ENCODE measurements around the gene RNU1-1. TPM values are rescaled to one million over a fixed set of nuclear protein-coding genes. Genes with fewer than 3 reads are reported as not detected.
"Not testable (repeated sequence)": the region's sequence is repeated elsewhere in the genome, so short reads cannot be mapped to it uniquely, and the experiment has no call there.

Gene RNU1-1
- total and polyA plus RNA-seq, 2 donors: under 0.01 TPM; not detected in 1

DNA sequence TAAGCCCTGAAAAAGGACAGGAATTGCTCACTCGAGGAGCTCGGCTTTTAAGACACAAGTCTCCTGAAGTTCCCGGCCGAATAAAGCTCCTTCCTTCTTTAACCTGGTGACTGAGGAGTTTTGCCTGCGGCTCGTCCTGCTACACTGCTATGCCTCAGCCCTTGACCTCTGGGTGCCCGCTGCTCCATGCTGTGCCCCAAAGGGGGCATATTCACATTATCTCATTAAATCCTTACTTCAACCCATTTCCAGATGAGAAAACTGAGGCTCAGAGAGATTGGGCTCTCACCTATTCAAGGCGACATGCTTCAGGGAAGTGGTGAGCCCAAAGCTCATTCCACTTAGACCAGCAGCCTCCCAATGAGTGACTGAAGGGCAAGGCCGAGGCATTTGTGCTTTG is 20.4 kb downstream of the RNU1-1 start:
- DNase-seq (ENCODE audit: extremely low spot score): not testable (repeated sequence)
- WGBS: 82% methylated on average over 9 of the region's 9 CpGs

DNA sequence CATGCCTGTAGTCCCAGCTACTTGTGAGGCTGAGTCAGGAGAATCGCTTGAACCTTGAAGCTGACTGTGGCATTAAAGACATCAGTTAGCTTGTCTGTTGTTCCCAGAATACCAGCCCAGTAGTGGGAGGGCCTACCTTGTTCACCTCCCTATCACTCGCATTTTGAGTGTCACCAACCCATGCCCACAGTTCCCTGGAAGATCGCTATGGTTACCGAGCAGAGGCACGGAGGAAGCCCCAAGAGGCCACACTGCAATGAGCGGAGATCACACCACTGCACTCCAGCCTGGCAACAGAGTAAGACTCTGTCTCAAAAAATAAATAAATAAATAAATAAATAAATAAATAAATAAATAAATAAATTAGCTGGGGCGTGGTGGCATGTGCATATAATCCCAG is 21.1 kb downstream of the RNU1-1 start:
- H3K36me3 ChIP-seq (ENCODE audit: insufficient read depth); H3K27ac ChIP-seq (ENCODE audit: low read depth); H3K4me1 ChIP-seq (ENCODE audit: insufficient read depth); H3K4me3 ChIP-seq (ENCODE audit: low read depth, low read length); DNase-seq (ENCODE audit: extremely low spot score): not testable (repeated sequence)
- WGBS: 83% methylated on average over 7 of the region's 7 CpGs

More for the DNA sequence above, 20.4 kb downstream of the RNU1-1 start:
- H3K27ac ChIP-seq (ENCODE audit: low read depth); H3K36me3 ChIP-seq (ENCODE audit: insufficient read depth); H3K4me1 ChIP-seq (ENCODE audit: insufficient read depth); H3K4me3 ChIP-seq (ENCODE audit: low read depth, low read length): not testable (repeated sequence)

DNA sequence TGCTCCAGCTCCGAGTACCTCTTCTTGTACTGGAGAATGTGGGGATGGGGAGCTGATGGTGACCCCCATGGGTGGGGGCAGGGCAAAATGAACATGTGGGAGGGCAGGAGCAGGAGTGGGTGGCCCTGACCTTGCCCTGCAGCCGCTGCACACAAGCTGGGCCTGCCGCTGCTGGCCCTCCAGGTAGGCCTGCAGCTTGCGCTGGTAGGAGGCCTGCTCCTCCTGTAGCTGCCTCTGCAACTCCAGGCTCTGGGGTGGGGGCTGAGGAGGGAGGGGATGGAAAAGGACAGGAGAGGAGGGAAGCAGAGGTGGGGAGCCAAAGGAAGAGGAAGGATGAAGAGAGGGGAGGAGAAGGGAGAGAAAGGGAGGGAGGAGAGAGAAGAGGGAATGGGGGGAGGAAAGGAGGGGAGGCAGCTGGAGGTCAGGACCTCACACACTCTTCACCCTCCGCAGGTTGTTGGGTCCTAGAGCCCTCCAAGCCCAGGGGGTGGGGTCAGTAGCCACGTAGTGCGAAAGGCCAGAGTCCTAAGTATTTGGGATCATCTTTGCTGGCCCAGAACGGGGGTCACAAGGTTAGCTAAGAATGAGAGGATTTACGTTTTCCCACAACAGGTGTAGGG is 22.9 kb downstream of the RNU1-1 start:
- no peak overlapping the region for H3K27ac ChIP-seq (ENCODE audit: low read depth)
- no peak overlapping the region for H3K4me3 ChIP-seq (ENCODE audit: low read depth, low read length)
- H3K36me3 ChIP-seq (ENCODE audit: insufficient read depth): no peaks in the 10 kb centered on the region
- 78% methylated on average over 9 of the region's 9 CpGs for WGBS
- no peaks in the 10 kb centered on the region for H3K4me1 ChIP-seq (ENCODE audit: insufficient read depth)
- DNase-seq (ENCODE audit: extremely low spot score): no peak

DNA sequence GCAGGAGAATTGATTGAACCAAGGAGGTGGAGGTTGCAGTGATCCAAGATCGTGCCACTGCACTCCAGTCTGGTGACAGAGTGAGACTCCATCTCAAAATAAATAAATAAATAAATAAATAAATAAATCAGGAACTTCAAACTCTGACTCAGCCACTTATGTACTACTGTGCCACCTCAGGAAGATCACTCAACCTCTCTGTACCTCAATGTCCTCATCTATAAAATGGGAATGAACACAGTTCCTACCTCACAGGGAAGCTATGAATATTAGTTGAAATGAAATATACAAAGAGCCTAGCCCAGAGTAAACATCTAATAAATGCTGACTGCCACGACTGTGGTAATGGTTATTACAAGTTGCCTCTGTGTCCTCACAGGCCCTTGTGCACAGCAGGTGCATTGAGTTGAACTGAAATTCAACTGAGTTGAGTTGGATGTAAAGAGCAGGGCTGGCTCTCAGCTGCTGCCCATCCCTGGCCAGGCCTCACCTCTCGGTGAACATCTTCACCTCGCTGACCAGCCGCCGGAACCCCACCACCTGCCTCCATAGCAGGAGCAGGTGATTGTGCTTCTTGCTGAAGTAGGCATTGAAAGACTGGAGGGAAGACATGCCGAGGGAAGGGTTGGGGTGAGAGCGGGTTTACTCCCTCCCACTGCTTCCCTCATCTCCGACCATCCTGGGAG is 24.7 kb downstream of the RNU1-1 start:
- WGBS: 90% methylated on average over 9 of the region's 9 CpGs
- H3K4me1 ChIP-seq (ENCODE audit: insufficient read depth); H3K4me3 ChIP-seq (ENCODE audit: low read depth, low read length); H3K36me3 ChIP-seq (ENCODE audit: insufficient read depth); H3K27ac ChIP-seq (ENCODE audit: low read depth); DNase-seq (ENCODE audit: extremely low spot score): not testable (repeated sequence)

DNA sequence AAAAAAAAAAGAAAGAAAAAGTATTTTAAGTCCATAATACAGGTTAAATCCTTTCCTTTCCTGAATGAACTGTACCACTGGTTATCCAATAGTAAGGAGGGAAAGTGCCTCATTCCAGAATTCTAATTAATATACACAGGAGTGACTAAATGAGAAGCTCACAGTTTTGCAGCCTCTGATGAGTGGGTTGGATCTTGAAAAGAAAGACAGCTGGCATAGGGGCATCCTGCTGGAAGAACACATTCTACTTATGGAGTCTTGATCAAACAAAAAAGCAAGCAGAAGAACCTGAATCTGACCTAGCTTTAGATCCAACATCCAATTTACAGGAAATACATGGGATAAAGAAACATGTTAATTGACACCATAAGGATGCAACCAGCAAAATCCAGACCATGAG is 27.1 kb downstream of the RNU1-1 start:
- H3K36me3 ChIP-seq (ENCODE audit: insufficient read depth); DNase-seq (ENCODE audit: extremely low spot score); H3K4me3 ChIP-seq (ENCODE audit: low read depth, low read length); H3K27ac ChIP-seq (ENCODE audit: low read depth); H3K4me1 ChIP-seq (ENCODE audit: insufficient read depth): not testable (repeated sequence)

DNA sequence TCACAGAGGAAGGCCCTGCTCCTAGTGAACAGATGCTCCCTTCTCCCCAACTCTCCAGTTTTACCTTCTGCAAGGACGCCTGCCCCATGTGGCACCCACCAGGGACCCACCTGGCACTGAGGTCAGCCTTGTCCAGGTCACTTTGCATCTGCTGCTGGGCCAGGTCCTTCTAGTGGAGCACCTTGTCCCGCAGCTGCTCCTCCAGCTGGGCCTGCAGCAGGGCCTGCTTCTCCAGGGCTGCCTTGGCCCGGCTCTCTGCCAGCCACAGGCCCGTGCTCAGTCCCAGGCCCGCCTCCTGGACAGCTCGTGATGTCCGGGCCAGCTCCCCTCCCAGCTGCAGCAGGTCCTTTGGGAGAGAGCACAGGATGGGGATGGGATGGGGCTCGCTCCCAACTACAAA is 27.8 kb downstream of the RNU1-1 start:
- H3K4me1 ChIP-seq (ENCODE audit: insufficient read depth); H3K27ac ChIP-seq (ENCODE audit: low read depth); H3K36me3 ChIP-seq (ENCODE audit: insufficient read depth); H3K4me3 ChIP-seq (ENCODE audit: low read depth, low read length); DNase-seq (ENCODE audit: extremely low spot score): not testable (repeated sequence)
- WGBS: 81% methylated on average over 8 of the region's 8 CpGs

DNA sequence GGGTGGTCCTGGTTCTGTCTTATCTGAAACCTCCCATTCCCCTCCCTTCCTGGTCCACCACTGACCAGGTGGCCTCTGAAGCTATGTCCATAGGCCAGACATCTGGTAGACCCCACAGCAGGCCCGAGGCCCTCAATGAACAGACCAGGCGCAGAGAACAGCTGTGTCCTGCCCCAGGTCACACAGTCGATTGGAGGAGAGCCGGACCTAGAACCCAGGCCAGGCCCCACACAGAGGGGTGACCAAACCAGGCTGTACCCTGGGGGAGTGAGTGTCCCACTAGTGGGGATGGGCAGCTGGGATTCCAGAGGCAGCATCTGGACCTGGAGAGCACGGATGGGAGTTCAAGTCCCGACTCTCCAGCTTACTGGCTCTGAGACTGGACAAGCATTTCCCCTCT is 29.2 kb downstream of the RNU1-1 start:
- WGBS: 94% methylated on average over 6 of the region's 6 CpGs
- Histone ChIP-seq H3K27ac (ENCODE audit: low read depth) (no peak overlapping the region), H3K4me3 (ENCODE audit: low read depth, low read length) (no peak overlapping the region), H3K4me1 (ENCODE audit: insufficient read depth) (no peaks in the 10 kb centered on the region), H3K36me3 (ENCODE audit: insufficient read depth) (peaks cover 2% of the 10 kb centered on the region)
- no peak for DNase-seq (ENCODE audit: extremely low spot score)

DNA sequence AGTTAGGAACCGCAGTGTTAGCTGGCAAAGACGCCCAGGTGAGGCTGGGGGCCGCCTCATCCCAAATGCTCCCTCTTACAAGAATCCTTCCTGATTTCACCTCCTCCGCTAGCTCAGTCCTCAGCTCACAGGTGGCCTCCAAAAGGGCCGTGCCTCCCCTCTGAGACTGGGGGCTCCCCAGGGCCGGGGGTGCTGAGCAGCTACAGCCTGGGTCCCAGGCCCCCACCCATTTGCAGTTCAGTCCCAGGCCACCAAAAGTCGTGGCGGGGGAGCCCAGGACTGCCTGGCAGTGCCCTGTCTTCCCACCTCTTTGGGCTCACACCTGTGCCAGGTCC is 29.6 kb downstream of the RNU1-1 start:
- H3K27ac ChIP-seq (ENCODE audit: low read depth): no peak overlapping the region
- no peak for DNase-seq (ENCODE audit: extremely low spot score)
- WGBS: 96% methylated on average over 8 of the region's 8 CpGs
- H3K36me3 ChIP-seq (ENCODE audit: insufficient read depth): peaks cover 2% of the 10 kb centered on the region
- no peak overlapping the region for H3K4me3 ChIP-seq (ENCODE audit: low read depth, low read length)
- H3K4me1 ChIP-seq (ENCODE audit: insufficient read depth): no peaks in the 10 kb centered on the region

DNA sequence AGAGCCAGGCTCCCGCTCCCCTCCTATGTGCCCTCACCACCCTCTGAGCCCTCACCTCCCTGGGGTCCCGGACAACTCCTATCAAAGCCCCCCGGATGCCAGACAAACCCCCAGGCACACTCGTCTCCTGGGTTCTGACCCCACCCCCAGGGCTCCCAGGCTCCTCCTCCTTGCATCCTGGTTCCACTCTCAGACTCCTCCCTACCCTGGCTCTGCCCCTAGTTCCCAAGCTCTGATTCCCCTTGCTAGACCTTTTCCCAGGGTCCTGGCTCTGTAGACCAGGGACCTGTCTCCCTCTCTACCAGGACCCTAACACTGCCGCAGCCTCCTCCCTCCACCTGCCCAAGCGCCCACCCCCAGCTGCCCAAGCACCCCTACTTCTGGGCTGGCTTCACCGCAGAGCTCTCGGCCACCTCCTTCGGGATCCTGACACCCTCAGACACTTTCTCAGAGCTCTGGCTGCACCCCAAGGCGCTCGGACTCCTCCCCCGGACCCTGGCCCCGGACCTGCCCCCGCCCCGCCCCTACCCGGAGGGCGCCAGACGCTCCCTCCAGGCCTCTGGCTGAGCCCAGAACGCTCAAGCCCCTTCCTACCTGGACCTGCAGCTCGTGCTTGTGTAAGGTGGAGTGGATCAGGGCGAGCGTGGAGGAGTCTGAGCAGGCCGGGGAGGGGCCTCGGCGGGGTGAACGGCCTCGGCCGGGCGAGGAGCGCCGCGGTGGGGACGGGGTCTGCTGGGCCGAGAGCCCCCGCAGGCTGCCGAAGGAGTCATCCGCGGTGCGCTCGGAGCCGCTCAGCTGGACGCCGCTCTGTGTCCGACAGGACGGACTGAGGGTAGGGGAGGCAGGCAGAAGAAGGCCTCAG is 30.2 kb downstream of the RNU1-1 start:
- not testable (repeated sequence) for H3K4me3 ChIP-seq (ENCODE audit: low read depth, low read length); DNase-seq (ENCODE audit: extremely low spot score); H3K27ac ChIP-seq (ENCODE audit: low read depth); H3K36me3 ChIP-seq (ENCODE audit: insufficient read depth); H3K4me1 ChIP-seq (ENCODE audit: insufficient read depth)
- WGBS: 83% methylated on average over 41 of the region's 45 CpGs

DNA sequence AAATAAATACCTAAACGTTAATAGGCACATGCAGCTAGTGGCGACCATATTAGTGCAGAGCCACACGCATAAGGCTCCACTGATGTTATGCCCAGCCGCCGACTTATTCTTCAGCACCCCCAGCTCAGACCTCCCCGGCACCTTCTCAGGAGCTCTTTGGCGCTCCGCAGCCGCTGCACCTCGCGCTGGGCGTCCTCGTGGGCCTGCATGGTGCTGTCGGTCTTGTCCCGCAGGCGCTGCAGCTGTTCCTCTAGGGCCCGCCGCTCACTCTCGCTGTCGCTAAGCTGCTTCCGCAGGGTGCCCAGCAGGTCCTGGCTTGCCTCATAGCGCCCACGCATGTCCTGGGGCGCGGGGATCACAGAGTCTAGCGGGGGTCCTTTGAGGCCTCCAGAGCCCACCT is 30.9 kb downstream of the RNU1-1 start:
- H3K4me3 ChIP-seq (ENCODE audit: low read depth, low read length); H3K27ac ChIP-seq (ENCODE audit: low read depth); H3K4me1 ChIP-seq (ENCODE audit: insufficient read depth); H3K36me3 ChIP-seq (ENCODE audit: insufficient read depth); DNase-seq (ENCODE audit: extremely low spot score): not testable (repeated sequence)
- WGBS: 96% methylated on average over 26 of the region's 26 CpGs

DNA sequence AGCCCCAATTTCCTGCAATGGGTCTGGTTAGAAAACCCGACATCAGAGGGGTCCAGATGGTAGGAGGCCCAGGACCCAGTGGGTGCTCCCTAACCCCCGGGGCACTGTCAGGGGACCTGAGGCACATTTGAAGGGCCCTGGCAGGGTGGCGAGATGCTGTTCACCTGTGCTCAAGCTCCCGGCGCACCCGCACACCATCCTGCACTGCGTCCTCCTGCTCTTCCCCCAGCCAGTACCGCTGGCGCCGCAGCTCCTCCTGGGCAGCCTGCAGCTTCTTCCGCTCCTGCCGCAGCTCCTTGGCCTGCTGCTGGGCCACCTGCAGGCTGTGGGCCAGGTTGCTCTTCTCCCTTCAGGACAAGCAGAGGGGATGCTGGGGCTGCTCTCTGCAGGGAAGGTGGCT is 36.0 kb downstream of the RNU1-1 start:
- Histone ChIP-seq H3K36me3 (ENCODE audit: insufficient read depth) (peaks cover 6% of the 10 kb centered on the region), H3K4me3 (ENCODE audit: low read depth, low read length) (no peak overlapping the region), H3K27ac (ENCODE audit: low read depth) (no peak overlapping the region), H3K4me1 (ENCODE audit: insufficient read depth) (no peaks in the 10 kb centered on the region)
- no peak for DNase-seq (ENCODE audit: extremely low spot score)
- 96% methylated on average over 12 of the region's 12 CpGs for WGBS

DNA sequence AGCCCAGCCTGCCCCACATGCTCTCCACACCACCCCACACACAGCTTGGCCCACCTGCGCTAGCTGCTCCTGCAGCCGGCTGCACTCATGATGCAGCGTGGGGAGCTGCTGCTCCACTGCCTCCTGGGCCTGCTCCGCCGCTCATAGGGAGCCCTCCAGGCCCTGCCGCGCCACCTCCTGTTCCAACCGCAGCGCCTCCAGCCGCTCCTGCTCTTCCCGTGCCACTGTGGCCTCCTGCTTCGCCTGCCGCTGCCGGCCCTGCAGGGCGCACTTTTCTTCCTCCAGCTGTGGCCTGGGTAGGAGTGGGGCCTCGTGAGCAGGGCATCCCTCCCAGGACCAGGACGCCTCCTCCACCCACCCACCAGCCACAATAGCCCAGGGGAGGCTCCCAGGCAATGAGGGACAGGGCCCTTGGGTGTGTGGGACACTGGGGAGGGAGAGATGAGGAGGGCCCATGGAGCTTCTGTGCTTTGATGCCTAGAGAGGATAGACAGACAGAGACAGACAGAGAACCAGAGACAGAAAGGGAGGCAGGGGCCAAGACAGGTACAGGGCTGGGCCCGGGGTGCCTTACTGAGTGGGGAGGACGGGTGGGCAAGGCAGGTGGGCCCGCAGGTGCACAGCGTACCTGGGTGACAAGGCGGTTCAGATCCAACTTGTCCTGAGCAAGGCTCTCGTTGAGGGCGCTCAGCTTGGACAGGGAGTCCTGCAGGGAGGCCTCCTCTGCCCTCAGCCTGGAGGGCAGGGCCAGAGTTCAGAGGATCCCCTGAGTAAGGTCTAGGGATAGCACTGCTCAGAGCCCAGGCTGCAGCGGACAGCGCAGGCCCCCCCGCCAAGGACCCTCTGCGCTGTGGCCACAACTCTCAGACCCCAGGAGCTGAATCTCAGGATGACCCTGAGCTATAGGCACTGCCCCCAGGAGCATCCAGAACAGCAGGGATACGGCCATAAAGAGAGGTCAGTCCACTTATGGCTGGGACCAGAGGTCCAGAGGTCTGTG is 38.0 kb downstream of the RNU1-1 start:
- H3K27ac ChIP-seq (ENCODE audit: low read depth); H3K4me3 ChIP-seq (ENCODE audit: low read depth, low read length); H3K4me1 ChIP-seq (ENCODE audit: insufficient read depth); DNase-seq (ENCODE audit: extremely low spot score); H3K36me3 ChIP-seq (ENCODE audit: insufficient read depth): not testable (repeated sequence)
- WGBS: 91% methylated on average over 27 of the region's 29 CpGs

DNA sequence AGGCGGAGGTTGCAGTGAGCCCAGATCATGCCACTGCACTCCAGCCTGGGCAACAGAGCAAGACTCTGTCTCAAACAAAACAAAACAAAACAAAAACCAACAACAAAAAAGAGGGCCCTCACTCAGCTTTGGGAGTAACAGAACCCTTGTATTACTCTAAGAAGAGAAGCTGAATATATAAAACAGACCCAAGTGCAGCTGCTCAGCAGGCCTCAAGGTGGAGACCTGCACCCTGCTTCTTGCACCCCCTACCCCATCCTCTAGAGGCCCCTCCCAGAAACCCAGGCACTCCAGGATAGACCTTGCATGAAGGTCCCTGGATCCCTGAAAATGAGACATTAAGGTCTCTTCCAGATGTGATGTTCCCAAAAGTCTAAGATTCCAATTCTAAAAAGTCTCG is 39.2 kb downstream of the RNU1-1 start:
- WGBS: 99% methylated on average over 2 of the region's 2 CpGs
- H3K4me3 ChIP-seq (ENCODE audit: low read depth, low read length); DNase-seq (ENCODE audit: extremely low spot score); H3K27ac ChIP-seq (ENCODE audit: low read depth); H3K36me3 ChIP-seq (ENCODE audit: insufficient read depth); H3K4me1 ChIP-seq (ENCODE audit: insufficient read depth): not testable (repeated sequence)
